Parathyroid adenoma (tissue), 2 donors: ENCODE results near the gene SLC9A9.

Experiments
- H2AFZ ChIP-seq: fragments of 300-600 bp; sonication (generic); one replicate; pipeline ENCODE4 v1.7.0; 2017; ENCODE audit warnings: antibody characterized with exemption, mild to moderate bottlenecking
- H3K27ac ChIP-seq: fragments of 300-600 bp; sonication (generic); one replicate; pipeline ENCODE4 v1.7.0; 2017
- H3K27me3 ChIP-seq: fragments of 300-600 bp; sonication (generic); one replicate; pipeline ENCODE4 v1.7.0; 2017; ENCODE audit warnings: low read length; ENCODE audit not compliant: control insufficient read depth, insufficient read depth
- H3K36me3 ChIP-seq: fragments of 300-600 bp; sonication (generic); one replicate; pipeline ENCODE4 v1.7.0; 2017; ENCODE audit warnings: low read length; ENCODE audit not compliant: control insufficient read depth, insufficient read depth
- H3K4me1 ChIP-seq: fragments of 300-600 bp; sonication (generic); one replicate; pipeline ENCODE4 v1.7.0; 2017; ENCODE audit warnings: control low read depth
- H3K4me2 ChIP-seq: fragments of 300-600 bp; sonication (generic); one replicate; pipeline ENCODE4 v1.7.0; 2017; ENCODE audit warnings: low read length
- H3K4me3 ChIP-seq: fragments of 300-600 bp; sonication (generic); one replicate; pipeline ENCODE4 v1.7.0; 2017; ENCODE audit warnings: low read depth, low read length
- H3K79me2 ChIP-seq: fragments of 300-600 bp; sonication (generic); one replicate; pipeline ENCODE4 v1.7.0; 2017; ENCODE audit warnings: control low read depth
- H3K9ac ChIP-seq: fragments of 300-600 bp; sonication (generic); one replicate; pipeline ENCODE4 v1.7.0; 2017; ENCODE audit warnings: mild to moderate bottlenecking
- H3K9me3 ChIP-seq: fragments of 300-600 bp; sonication (generic); one replicate; pipeline ENCODE4 v1.7.0; 2017; ENCODE audit warnings: low read length; ENCODE audit not compliant: control insufficient read depth
- CTCF ChIP-seq: fragments of 300-600 bp; sonication (generic); IDR thresholded peaks from one replicate; pipeline ENCODE4 v1.7.0; 2017; ENCODE audit warnings: antibody characterized with exemption, mild to moderate bottlenecking
- donor health status: primary hyperparathyroidism.

The SLC9A9 gene

GRCh38 chr3:143497382-143497781 is 350.9 kb downstream of the SLC9A9 start:
- no peaks in the 10 kb centered on the region for H3K36me3 ChIP-seq
- H3K4me2 ChIP-seq: no peak overlapping the region
- H3K9me3 ChIP-seq: no peaks in the 10 kb centered on the region
- TF ChIP-seq CTCF: no peak
- H3K4me3 ChIP-seq: no peak overlapping the region
- no peak overlapping the region for H3K27ac ChIP-seq
- H3K27me3 ChIP-seq: no peaks in the 10 kb centered on the region
- H3K79me2 ChIP-seq: no peaks in the 10 kb centered on the region
- H2AFZ ChIP-seq: no peak overlapping the region
- H3K4me1 ChIP-seq: no peaks in the 10 kb centered on the region
- no peak overlapping the region for H3K9ac ChIP-seq

- no peak overlapping the region for H3K9ac ChIP-seq
- H3K9me3 ChIP-seq: no peaks in the 10 kb centered on the region
- H3K27me3 ChIP-seq: no peaks in the 10 kb centered on the region
- no peaks in the 10 kb centered on the region for H3K4me1 ChIP-seq
- no peak overlapping the region for H2AFZ ChIP-seq
- no peaks in the 10 kb centered on the region for H3K36me3 ChIP-seq
- H3K4me3 ChIP-seq: no peak overlapping the region
- no peak for TF ChIP-seq CTCF
- H3K27ac ChIP-seq: no peak overlapping the region
- no peaks in the 10 kb centered on the region for H3K79me2 ChIP-seq
- H3K4me2 ChIP-seq: no peak overlapping the region
Observed at GRCh38 chr3:143496191-143496590, 352.1 kb downstream of the SLC9A9 start.

- H3K9me3 ChIP-seq: no peaks in the 10 kb centered on the region
- no peaks in the 10 kb centered on the region for H3K4me1 ChIP-seq
- H3K9ac ChIP-seq: no peak overlapping the region
- H3K4me3 ChIP-seq: no peak overlapping the region
- no peak overlapping the region for H3K4me2 ChIP-seq
- H2AFZ ChIP-seq: no peak overlapping the region
- H3K79me2 ChIP-seq: no peaks in the 10 kb centered on the region
- H3K36me3 ChIP-seq: no peaks in the 10 kb centered on the region
- no peak overlapping the region for H3K27ac ChIP-seq
- H3K27me3 ChIP-seq: no peaks in the 10 kb centered on the region
- TF ChIP-seq CTCF: no peak
Observed at GRCh38 chr3:143495527-143495926, 352.7 kb downstream of the SLC9A9 start.

- no peaks in the 10 kb centered on the region for H3K36me3 ChIP-seq
- no peak overlapping the region for H2AFZ ChIP-seq
- no peak overlapping the region for H3K4me2 ChIP-seq
- no peaks in the 10 kb centered on the region for H3K27me3 ChIP-seq
- no peak for TF ChIP-seq CTCF
- no peaks in the 10 kb centered on the region for H3K9me3 ChIP-seq
- no peak overlapping the region for H3K4me3 ChIP-seq
- H3K4me1 ChIP-seq: no peaks in the 10 kb centered on the region
- H3K27ac ChIP-seq: no peak overlapping the region
- no peak overlapping the region for H3K9ac ChIP-seq
- H3K79me2 ChIP-seq: no peaks in the 10 kb centered on the region
Observed at GRCh38 chr3:143486611-143487010, 361.7 kb downstream of the SLC9A9 start.

GRCh38 chr3:143484846-143485512 is 363.3 kb downstream of the SLC9A9 start:
- no peak overlapping the region for H2AFZ ChIP-seq
- no peaks in the 10 kb centered on the region for H3K36me3 ChIP-seq
- no peak for TF ChIP-seq CTCF
- H3K4me3 ChIP-seq: no peak overlapping the region
- no peak overlapping the region for H3K9ac ChIP-seq
- no peak overlapping the region for H3K4me2 ChIP-seq
- H3K4me1 ChIP-seq: no peaks in the 10 kb centered on the region
- H3K9me3 ChIP-seq: no peaks in the 10 kb centered on the region
- H3K27ac ChIP-seq: no peak overlapping the region
- H3K27me3 ChIP-seq: no peaks in the 10 kb centered on the region
- H3K79me2 ChIP-seq: no peaks in the 10 kb centered on the region
